ENCODE measurements around the gene TLCD1. TPM values are rescaled to one million over a fixed set of nuclear protein-coding genes. Genes with fewer than 3 reads are reported as not detected.

Gene TLCD1
- total RNA-seq, 1 experiment from 2014 or later = 19.4 TPM

- no peak for TF ChIP-seq EZH2 (IDR thresholded peaks at IDR 0.05; ENCODE audit: low read depth)
- TF ChIP-seq, protein P1, sequence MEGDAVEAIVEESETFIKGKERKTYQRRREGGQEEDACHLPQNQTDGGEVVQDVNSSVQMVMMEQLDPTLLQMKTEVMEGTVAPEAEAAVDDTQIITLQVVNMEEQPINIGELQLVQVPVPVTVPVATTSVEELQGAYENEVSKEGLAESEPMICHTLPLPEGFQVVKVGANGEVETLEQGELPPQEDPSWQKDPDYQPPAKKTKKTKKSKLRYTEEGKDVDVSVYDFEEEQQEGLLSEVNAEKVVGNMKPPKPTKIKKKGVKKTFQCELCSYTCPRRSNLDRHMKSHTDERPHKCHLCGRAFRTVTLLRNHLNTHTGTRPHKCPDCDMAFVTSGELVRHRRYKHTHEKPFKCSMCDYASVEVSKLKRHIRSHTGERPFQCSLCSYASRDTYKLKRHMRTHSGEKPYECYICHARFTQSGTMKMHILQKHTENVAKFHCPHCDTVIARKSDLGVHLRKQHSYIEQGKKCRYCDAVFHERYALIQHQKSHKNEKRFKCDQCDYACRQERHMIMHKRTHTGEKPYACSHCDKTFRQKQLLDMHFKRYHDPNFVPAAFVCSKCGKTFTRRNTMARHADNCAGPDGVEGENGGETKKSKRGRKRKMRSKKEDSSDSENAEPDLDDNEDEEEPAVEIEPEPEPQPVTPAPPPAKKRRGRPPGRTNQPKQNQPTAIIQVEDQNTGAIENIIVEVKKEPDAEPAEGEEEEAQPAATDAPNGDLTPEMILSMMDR (conservative IDR thresholded peaks at IDR 0.05) = no peak
- H3K4me3 ChIP-seq = no peak overlapping the region
- H3K4me1 ChIP-seq (replicated peaks; ENCODE audit: insufficient read depth) = no peaks in the 10 kb centered on the region
- no peaks in the 10 kb centered on the region for H3K9me3 ChIP-seq (ENCODE audit: insufficient read depth, low read depth)
- CTCF ChIA-PET = interaction anchor here (0.5 kb wide), 1 partner anchor 9 kb away, joined by 5 read pairs; no protein-coding TSS in a partner anchor
- H3K36me3 ChIP-seq (ENCODE audit: low read depth) = no peaks in the 10 kb centered on the region; the same call in 1 of the 2 replicates
- H3K4me2 ChIP-seq = no peak overlapping the region
- no peak for DNase-seq
- H3K79me2 ChIP-seq (ENCODE audit: low read depth) = no peaks in the 10 kb centered on the region
- H3F3A ChIP-seq (ENCODE audit: insufficient read depth, low read depth) = peaks cover 18% of the 10 kb centered on the region; the same call in 1 of the 2 replicates
- H3K9me2 ChIP-seq (ENCODE audit: insufficient read depth) = no peaks in the 10 kb centered on the region
- BruUV-seq (replicated peaks) = no TSS peak
- H2AFZ ChIP-seq = no peak overlapping the region
- POLR2A ChIA-PET (ENCODE audit: unreplicated experiment) = no interaction called here
- intact Hi-C loops (cut with micrococcal nuclease; ENCODE audit: unreplicated experiment) = no loop called here
- no peaks in the 10 kb centered on the region for H4K20me1 ChIP-seq (ENCODE audit: insufficient read depth)
- no peak overlapping the region for H3K27ac ChIP-seq
- no peaks in the 10 kb centered on the region for H3K27me3 ChIP-seq (ENCODE audit: insufficient read depth, low read depth)
Observed at GRCh38 chr17:28704219-28704858, 21.7 kb downstream of the TLCD1 start.

- POLR2A ChIA-PET (ENCODE audit: unreplicated experiment) = no interaction called here
- no peak for DNase-seq
- Histone ChIP-seq H3K9me3 (ENCODE audit: insufficient read depth, low read depth) (no peaks in the 10 kb centered on the region), H3K27me3 (ENCODE audit: insufficient read depth, low read depth) (no peaks in the 10 kb centered on the region), H3K4me3 (no peak overlapping the region), H3K79me2 (ENCODE audit: low read depth) (no peaks in the 10 kb centered on the region), H3K36me3 (ENCODE audit: low read depth) (no peaks in the 10 kb centered on the region; the same call in 1 of the 2 replicates), H3F3A (ENCODE audit: insufficient read depth, low read depth) (peaks cover 14% of the 10 kb centered on the region; the same call in 1 of the 2 replicates), H3K9me2 (ENCODE audit: insufficient read depth) (no peaks in the 10 kb centered on the region), H4K20me1 (ENCODE audit: insufficient read depth) (no peaks in the 10 kb centered on the region), H3K4me1 (replicated peaks; ENCODE audit: insufficient read depth) (no peaks in the 10 kb centered on the region), H3K27ac (no peak overlapping the region), H3K4me2 (no peak overlapping the region), H2AFZ (no peak overlapping the region)
- BruUV-seq (replicated peaks) = no TSS peak
- CTCF ChIA-PET = no interaction called here
- TF ChIP-seq, protein P1 (conservative IDR thresholded peaks at IDR 0.05) = no peak
- intact Hi-C loops (cut with micrococcal nuclease; ENCODE audit: unreplicated experiment) = no loop called here
Observed at GRCh38 chr17:28703552-28704218, 22.3 kb downstream of the TLCD1 start.

- Histone ChIP-seq H3K4me2 (no peak overlapping the region), H3K36me3 (ENCODE audit: low read depth) (peaks cover 4% of the 10 kb centered on the region; the same call in 1 of the 2 replicates), H3K9me3 (ENCODE audit: insufficient read depth, low read depth) (no peaks in the 10 kb centered on the region), H4K20me1 (ENCODE audit: insufficient read depth) (no peaks in the 10 kb centered on the region), H2AFZ (no peak overlapping the region), H3K9me2 (ENCODE audit: insufficient read depth) (no peaks in the 10 kb centered on the region), H3K4me3 (no peak overlapping the region), H3K4me1 (replicated peaks; ENCODE audit: insufficient read depth) (no peaks in the 10 kb centered on the region), H3K27me3 (ENCODE audit: insufficient read depth, low read depth) (no peaks in the 10 kb centered on the region), H3K79me2 (ENCODE audit: low read depth) (no peaks in the 10 kb centered on the region), H3F3A (ENCODE audit: insufficient read depth, low read depth) (peaks cover 17% of the 10 kb centered on the region; the same call in 1 of the 2 replicates), H3K27ac (no peak overlapping the region)
- intact Hi-C loops (cut with micrococcal nuclease; ENCODE audit: unreplicated experiment) = no loop called here
- ChIA-PET POLR2A (ENCODE audit: unreplicated experiment) (no interaction called here), CTCF (no interaction called here)
- no peak for DNase-seq
- no TSS peak for BruUV-seq (replicated peaks)
- TF ChIP-seq, protein P1 (conservative IDR thresholded peaks at IDR 0.05) = no peak
- no peak for TF ChIP-seq EZH2 (IDR thresholded peaks at IDR 0.05; ENCODE audit: low read depth)
Observed at GRCh38 chr17:28702752-28703150, 23.3 kb downstream of the TLCD1 start.

Measured in PC-9 (cell line).